HEK293 (cell line): ENCODE results near the gene LMO7.

Source experiments
- RBAK ChIP-seq: fragments of 450-650 bp; formaldehyde crosslinking; IDR thresholded peaks from 2 replicates; pipeline ENCODE4 v1.5.1; 2016; ENCODE audit warnings: missing biosample characterization, missing genetic modification characterization
- ZNF324 ChIP-seq: fragments of 450-650 bp; formaldehyde crosslinking; IDR thresholded peaks from 2 replicates; pipeline ENCODE4 v1.5.1; 2016; ENCODE audit warnings: missing biosample characterization, missing genetic modification characterization
- TF ChIP-seq, protein P1 (sequence below): fragments of 450-650 bp; formaldehyde crosslinking; IDR thresholded peaks from 2 replicates; pipeline ENCODE4 v1.5.1; 2016; ENCODE audit warnings: missing biosample characterization, missing genetic modification characterization

DNA sequence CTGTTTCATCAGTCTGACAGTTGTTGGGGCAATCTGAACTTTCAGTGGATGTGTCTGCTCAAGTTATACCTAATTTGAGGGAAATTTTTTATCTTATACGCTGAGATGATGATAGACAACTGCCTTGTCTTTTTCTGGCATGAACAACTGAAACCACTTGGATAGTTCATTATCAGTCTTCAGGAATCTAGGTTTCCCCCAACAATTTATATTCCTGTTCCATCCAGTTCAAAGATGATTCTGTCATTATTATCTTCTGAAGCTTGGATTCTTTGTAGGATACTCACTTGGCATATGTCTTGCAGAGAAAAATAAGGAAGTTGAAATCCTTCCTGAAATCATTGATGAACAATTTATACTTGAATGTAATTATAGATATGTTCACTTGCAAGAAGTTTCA is 193.7 kb downstream of the LMO7 start:
- TF ChIP-seq RBAK (tag by site-specific recombination) (no peak), ZNF324 (tag by site-specific recombination) (no peak)
- TF ChIP-seq, protein P1, sequence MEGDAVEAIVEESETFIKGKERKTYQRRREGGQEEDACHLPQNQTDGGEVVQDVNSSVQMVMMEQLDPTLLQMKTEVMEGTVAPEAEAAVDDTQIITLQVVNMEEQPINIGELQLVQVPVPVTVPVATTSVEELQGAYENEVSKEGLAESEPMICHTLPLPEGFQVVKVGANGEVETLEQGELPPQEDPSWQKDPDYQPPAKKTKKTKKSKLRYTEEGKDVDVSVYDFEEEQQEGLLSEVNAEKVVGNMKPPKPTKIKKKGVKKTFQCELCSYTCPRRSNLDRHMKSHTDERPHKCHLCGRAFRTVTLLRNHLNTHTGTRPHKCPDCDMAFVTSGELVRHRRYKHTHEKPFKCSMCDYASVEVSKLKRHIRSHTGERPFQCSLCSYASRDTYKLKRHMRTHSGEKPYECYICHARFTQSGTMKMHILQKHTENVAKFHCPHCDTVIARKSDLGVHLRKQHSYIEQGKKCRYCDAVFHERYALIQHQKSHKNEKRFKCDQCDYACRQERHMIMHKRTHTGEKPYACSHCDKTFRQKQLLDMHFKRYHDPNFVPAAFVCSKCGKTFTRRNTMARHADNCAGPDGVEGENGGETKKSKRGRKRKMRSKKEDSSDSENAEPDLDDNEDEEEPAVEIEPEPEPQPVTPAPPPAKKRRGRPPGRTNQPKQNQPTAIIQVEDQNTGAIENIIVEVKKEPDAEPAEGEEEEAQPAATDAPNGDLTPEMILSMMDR (tag by site-specific recombination): no peak
